ENCODE results near the gene TMEM217. TPM values are rescaled to one million over a fixed set of nuclear protein-coding genes. Genes with fewer than 3 reads are reported as not detected.

Gene TMEM217
- total and polyA plus RNA-seq, 2 of the 4 experiments (the other 2 are of a cell fraction): 1.4 to 3.5 TPM

- TF ChIP-seq FOS (IDR thresholded peaks at IDR 0.05; ENCODE audit: low read depth, low read length): peak; percentile 94
- TF ChIP-seq BHLHE40 (IDR thresholded peaks at IDR 0.05; ENCODE audit: low read depth, low read length): peak; percentile 13; the same call in 1 of the 2 replicates
Observed at GRCh38 chr6:37239950-37240713, 17.8 kb downstream of the TMEM217 start (continued).

DNA sequence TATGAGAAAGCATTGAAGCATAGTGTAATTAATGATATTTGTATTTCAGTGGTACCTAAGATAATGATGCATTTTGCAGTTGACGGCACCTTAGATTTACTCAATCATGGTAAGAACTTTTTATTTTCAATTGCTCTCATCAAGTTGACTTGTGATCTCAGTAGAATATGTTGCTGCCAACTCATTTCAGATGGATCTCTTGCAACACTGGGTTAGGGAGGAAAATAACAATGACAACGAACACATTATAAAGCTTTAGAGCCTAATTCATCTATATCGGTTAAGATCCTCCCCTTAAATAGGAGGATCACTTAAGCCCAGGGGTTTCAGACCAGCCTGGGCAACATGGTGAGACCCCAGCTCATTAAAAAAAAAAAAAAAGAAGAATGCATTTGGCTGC lies 18.4 kb downstream of the TMEM217 start:
- no peak overlapping the region for H3K23ac ChIP-seq (ENCODE audit: low read depth, low read length)
- POLR2A ChIA-PET (ENCODE audit: unreplicated experiment): interaction anchor here (0.6 kb wide), 1 partner anchor 18 kb away, joined by 15 read pairs; no protein-coding TSS in a partner anchor

More for the DNA sequence above, 18.4 kb downstream of the TMEM217 start:
- Histone ChIP-seq H4K91ac (ENCODE audit: insufficient read depth, low read depth, low read length) (peak overlapping the region; percentile 0; the same call in 1 of the 2 replicates), H2BK15ac (ENCODE audit: low read depth, low read length) (peak overlapping the region; percentile 21; the same call in 1 of the 3 replicates), H3K4ac (ENCODE audit: low read depth, low read length) (peak overlapping the region; percentile 44; the same call in 1 of the 2 replicates), H3K27ac (ENCODE audit: insufficient read depth, low read length) (peak overlapping the region; percentile 69; the same call in 1 of the 2 replicates), H2AK9ac (replicated peaks; ENCODE audit: low read depth, low read length, poor library complexity) (no peak overlapping the region), H3K56ac (ENCODE audit: extremely low read depth, insufficient read depth, low read length) (peak overlapping the region; percentile 36; the same call in 1 of the 2 replicates), H3K4me1 (ENCODE audit: control insufficient read depth, insufficient read depth, low read length) (peaks cover 29% of the 10 kb centered on the region), H3K14ac (replicated peaks; ENCODE audit: low read depth, low read length) (peak overlapping the region; percentile 69), H3K27me3 (ENCODE audit: control insufficient read depth, insufficient read depth, low read length) (no peaks in the 10 kb centered on the region), H3K79me1 (ENCODE audit: low read depth in 1 of 2, low read length in 2 of 2) (peaks cover 0 to 9% of the 10 kb centered on the region in 2 experiments; a peak in 1 of 4 replicates), H2BK5ac (ENCODE audit: low read depth, low read length, poor library complexity, severe bottlenecking) (peak overlapping the region; percentile 99), H4K5ac (ENCODE audit: low read depth, low read length) (peak overlapping the region; percentile 87), H3K9me1 (ENCODE audit: insufficient read depth, low read length) (peaks cover 14% of the 10 kb centered on the region), H3K36me3 (ENCODE audit: control insufficient read depth, insufficient read depth, low read length) (no peaks in the 10 kb centered on the region), H3K4me2 (ENCODE audit: low read depth, low read length) (no peak overlapping the region), H3K4me3 (ENCODE audit: insufficient read depth, low read depth, low read length) (no peak overlapping the region), H3K9ac (ENCODE audit: low read depth, low read length) (no peak overlapping the region), H3K18ac (ENCODE audit: low read depth, low read length) (peak overlapping the region; percentile 97), H3K9me3 (ENCODE audit: control insufficient read depth, insufficient read depth, low read length) (no peaks in the 10 kb centered on the region), H2BK20ac (ENCODE audit: low read depth, low read length) (peak overlapping the region; percentile 83), H4K8ac (ENCODE audit: low read depth in 2 of 2, low read length in 2 of 2) (peak overlapping the region in 1 of 2 experiments; percentile 93; a peak in 2 of 4 replicates), H2AFZ (replicated peaks; ENCODE audit: low read length, poor library complexity) (no peak overlapping the region), H4K20me1 (ENCODE audit: insufficient read depth, low read length) (no peaks in the 10 kb centered on the region; the same call in 1 of the 2 replicates), H2BK120ac (ENCODE audit: low read depth, low read length) (peak overlapping the region; percentile 89), H2AK5ac (ENCODE audit: low read depth, low read length) (no peak overlapping the region)
- dilution Hi-C loops (cut with HindIII; ENCODE audit: low sequenced_read_pairs, unreplicated experiment): no loop called here
- CTCF ChIA-PET: interaction anchor here (0.5 to 0.9 kb wide), 4 partner anchors 20 to 480 kb away, joined by 3 read pairs; no protein-coding TSS in a partner anchor
- BruUV-seq (replicated peaks): TSS peak; percentile 96
- DNase-seq (peak; percentile 66), ATAC-seq (ENCODE audit: low read depth) (no peak)
- TF ChIP-seq CEBPB (IDR thresholded peaks at IDR 0.05; ENCODE audit: low read depth, low read length): peak; percentile 79
- TF ChIP-seq SMC3 (IDR thresholded peaks at IDR 0.05; ENCODE audit: low read depth, low read length): no peak
- TF ChIP-seq MAFK (IDR thresholded peaks at IDR 0.05; ENCODE audit: low read depth, low read length): no peak
- TF ChIP-seq POLR2A (IDR thresholded peaks at IDR 0.05; ENCODE audit: low read depth, low read length): peak; percentile 81; the same call in 1 of the 2 replicates
- no peak for TF ChIP-seq FOS (IDR thresholded peaks at IDR 0.05; ENCODE audit: low read depth, low read length)
- TF ChIP-seq MAZ (IDR thresholded peaks at IDR 0.05; ENCODE audit: borderline replicate concordance, low read depth, low read length): no peak
- intact Hi-C loops (cut with micrococcal nuclease): no loop called here
- in situ Hi-C loops (cut with MboI; ENCODE audit: low sequenced_read_pairs): no loop called here
- no CpG with 5 or more reads among the region's 3 CpGs for WGBS, 2 experiments (ENCODE audit: extremely low coverage in 2 of 2, insufficient read length in 1 of 2)

All from IMR-90 (cell line).